Sigmoid colon (tissue), 4 donors: ENCODE measurements around the gene EWSR1.

Experiments
- POLR2A ChIP-seq, 2 donors: fragments of 450-650 bp; IDR thresholded peaks; one replicate each; pipeline ENCODE4 v1.6.1; 2016; ENCODE audit warnings: antibody characterized with exemption in 2 of 2, mild to moderate bottlenecking in 2 of 2, moderate library complexity in 2 of 2
- POLR2AphosphoS5 ChIP-seq, 4 donors: sonication (generic); formaldehyde crosslinking; IDR thresholded peaks; one replicate each; pipeline ENCODE4 v1.6.1; 2017; ENCODE audit warnings: antibody characterized with exemption in 4 of 4
- TF ChIP-seq, protein P1 (sequence below), 4 experiments: fragments of 450-650 bp in 3 of 4; fragments of 200-600 bp in 1 of 4; IDR thresholded peaks; one replicate each; pipeline ENCODE4 v1.5.1; 2016 to 2019; ENCODE audit warnings: antibody characterized with exemption in 4 of 4, mild to moderate bottlenecking in 3 of 4, moderate library complexity in 2 of 4

DNA sequence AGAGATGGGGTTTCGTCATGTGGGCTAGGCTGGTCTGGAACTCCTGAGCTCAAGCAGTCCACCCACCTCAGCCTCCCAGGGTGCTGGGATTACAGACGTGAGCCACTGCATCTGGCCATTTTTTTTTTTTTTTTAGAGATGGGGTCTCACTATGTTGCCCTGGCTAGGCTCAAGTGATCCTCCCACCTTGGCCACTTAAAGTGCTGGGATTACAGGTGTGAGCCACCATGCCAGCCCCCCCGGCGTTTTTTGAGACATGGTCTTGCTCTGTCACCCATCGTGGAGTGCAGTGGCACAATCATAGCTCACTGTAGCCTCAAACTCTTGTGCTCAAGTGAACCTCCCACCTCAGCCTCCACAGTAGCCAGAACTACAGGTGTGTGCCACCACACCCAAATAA lies 16.8 kb upstream of the EWSR1 start:
- TF ChIP-seq, protein P1, sequence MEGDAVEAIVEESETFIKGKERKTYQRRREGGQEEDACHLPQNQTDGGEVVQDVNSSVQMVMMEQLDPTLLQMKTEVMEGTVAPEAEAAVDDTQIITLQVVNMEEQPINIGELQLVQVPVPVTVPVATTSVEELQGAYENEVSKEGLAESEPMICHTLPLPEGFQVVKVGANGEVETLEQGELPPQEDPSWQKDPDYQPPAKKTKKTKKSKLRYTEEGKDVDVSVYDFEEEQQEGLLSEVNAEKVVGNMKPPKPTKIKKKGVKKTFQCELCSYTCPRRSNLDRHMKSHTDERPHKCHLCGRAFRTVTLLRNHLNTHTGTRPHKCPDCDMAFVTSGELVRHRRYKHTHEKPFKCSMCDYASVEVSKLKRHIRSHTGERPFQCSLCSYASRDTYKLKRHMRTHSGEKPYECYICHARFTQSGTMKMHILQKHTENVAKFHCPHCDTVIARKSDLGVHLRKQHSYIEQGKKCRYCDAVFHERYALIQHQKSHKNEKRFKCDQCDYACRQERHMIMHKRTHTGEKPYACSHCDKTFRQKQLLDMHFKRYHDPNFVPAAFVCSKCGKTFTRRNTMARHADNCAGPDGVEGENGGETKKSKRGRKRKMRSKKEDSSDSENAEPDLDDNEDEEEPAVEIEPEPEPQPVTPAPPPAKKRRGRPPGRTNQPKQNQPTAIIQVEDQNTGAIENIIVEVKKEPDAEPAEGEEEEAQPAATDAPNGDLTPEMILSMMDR (IDR thresholded peaks at IDR 0.05), result no peak
- TF ChIP-seq POLR2A (IDR thresholded peaks at IDR 0.05) (no peak), POLR2AphosphoS5 (IDR thresholded peaks at IDR 0.05) (no peak)
